MCF 10A (cell line): ENCODE results near the gene PIP4K2A. TPM values are rescaled to one million over a fixed set of nuclear protein-coding genes. Genes with fewer than 3 reads are reported as not detected.

Source experiments
- BruUV-seq: library from RNA; stranded (reverse); fragments of 400-500 nt; replicated peaks from 2 replicates; lab custom pipeline; 2021; lab: Mats Ljungman, UMichigan
- CTCF ChIA-PET: fragments of 300-600 bp; sonication (Branson Sonifier 250); formaldehyde crosslinking; extraction: SDS; loops from one replicate; lab custom pipeline; 2021; ENCODE audit warnings: antibody characterized with exemption, inconsistent platforms; lab: Yijun Ruan, JAX
- POLR2A ChIA-PET: fragments of 300-600, 350-650 bp; sonication (Branson Sonifier 250); formaldehyde crosslinking; extraction: SDS; loops from one replicate; lab custom pipeline; 2020; ENCODE audit warnings: antibody characterized with exemption, inconsistent platforms; lab: Yijun Ruan, JAX
- DNase-seq: peaks from one replicate; pipeline ENCODE4 v3.0.0-alpha.2; 2018; ENCODE audit not compliant: unreplicated experiment
- H3K27ac Mint-ChIP-seq: one replicate; pipeline ENCODE4 v1.8.0; 2022; ENCODE audit warnings: mild to moderate bottlenecking, low read depth, mixed read lengths; ENCODE audit not compliant: unreplicated experiment
- H3K27me3 Mint-ChIP-seq: one replicate; pipeline ENCODE4 v1.8.0; 2022; ENCODE audit warnings: mixed read lengths; ENCODE audit not compliant: insufficient read depth, unreplicated experiment
- H3K36me3 Mint-ChIP-seq: one replicate; pipeline ENCODE4 v1.8.0; 2022; ENCODE audit warnings: mild to moderate bottlenecking, moderate library complexity, mixed read lengths; ENCODE audit not compliant: insufficient read depth, unreplicated experiment
- H3K4me1 Mint-ChIP-seq: one replicate; pipeline ENCODE4 v1.8.0; 2022; ENCODE audit warnings: mixed read lengths; ENCODE audit not compliant: insufficient read depth, unreplicated experiment
- H3K4me3 Mint-ChIP-seq: one replicate; pipeline ENCODE4 v1.8.0; 2022; ENCODE audit warnings: mild to moderate bottlenecking, moderate library complexity, mixed read lengths; ENCODE audit not compliant: unreplicated experiment
- H3K9me3 Mint-ChIP-seq: one replicate; pipeline ENCODE4 v1.8.0; 2022; ENCODE audit warnings: mixed read lengths; ENCODE audit not compliant: unreplicated experiment
- intact Hi-C: fragments of 100-400 bp; cut with micrococcal nuclease; formaldehyde crosslinking; loops from 2 replicates; pipeline ENCODE4 v1.14.1; 2022
- total RNA-seq: library from RNA; stranded (reverse); gene quantifications from 2 replicates; pipeline ENCODE4 v1.2.3, GENCODE V29; 2022
- TF ChIP-seq, protein P1 (sequence below): fragments of 200-600 bp; IDR thresholded peaks from one replicate; pipeline ENCODE4 v1.8.0; 2022; ENCODE audit warnings: antibody characterized with exemption, mild to moderate bottlenecking; ENCODE audit not compliant: unreplicated experiment

PIP4K2A gene
- total RNA-seq, 1 experiment from 2014 or later: 24.2 TPM

GRCh38 chr10:22737587-22737986, 23.2 kb upstream of the PIP4K2A start:
- Mint-ChIP-seq H3K27me3 (no peaks in the 10 kb centered on the region), H3K36me3 (no peaks in the 10 kb centered on the region), H3K9me3 (peaks cover 2% of the 10 kb centered on the region), H3K4me1 (no peaks in the 10 kb centered on the region), H3K27ac (no peak overlapping the region), H3K4me3 (no peak overlapping the region)
- POLR2A ChIA-PET: no interaction called here
- intact Hi-C loops: no loop called here
- TF ChIP-seq, protein P1, sequence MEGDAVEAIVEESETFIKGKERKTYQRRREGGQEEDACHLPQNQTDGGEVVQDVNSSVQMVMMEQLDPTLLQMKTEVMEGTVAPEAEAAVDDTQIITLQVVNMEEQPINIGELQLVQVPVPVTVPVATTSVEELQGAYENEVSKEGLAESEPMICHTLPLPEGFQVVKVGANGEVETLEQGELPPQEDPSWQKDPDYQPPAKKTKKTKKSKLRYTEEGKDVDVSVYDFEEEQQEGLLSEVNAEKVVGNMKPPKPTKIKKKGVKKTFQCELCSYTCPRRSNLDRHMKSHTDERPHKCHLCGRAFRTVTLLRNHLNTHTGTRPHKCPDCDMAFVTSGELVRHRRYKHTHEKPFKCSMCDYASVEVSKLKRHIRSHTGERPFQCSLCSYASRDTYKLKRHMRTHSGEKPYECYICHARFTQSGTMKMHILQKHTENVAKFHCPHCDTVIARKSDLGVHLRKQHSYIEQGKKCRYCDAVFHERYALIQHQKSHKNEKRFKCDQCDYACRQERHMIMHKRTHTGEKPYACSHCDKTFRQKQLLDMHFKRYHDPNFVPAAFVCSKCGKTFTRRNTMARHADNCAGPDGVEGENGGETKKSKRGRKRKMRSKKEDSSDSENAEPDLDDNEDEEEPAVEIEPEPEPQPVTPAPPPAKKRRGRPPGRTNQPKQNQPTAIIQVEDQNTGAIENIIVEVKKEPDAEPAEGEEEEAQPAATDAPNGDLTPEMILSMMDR: no peak
- CTCF ChIA-PET: interaction anchor here (0.7 kb wide), 1 partner anchor 169 kb away, joined by 3 read pairs; no protein-coding TSS in a partner anchor
- BruUV-seq: no TSS peak
- peak; percentile 75 for DNase-seq

GRCh38 chr10:22736134-22736533, 21.8 kb upstream of the PIP4K2A start:
- Mint-ChIP-seq H3K4me1 (no peaks in the 10 kb centered on the region), H3K27ac (no peak overlapping the region), H3K27me3 (no peaks in the 10 kb centered on the region), H3K4me3 (no peak overlapping the region), H3K36me3 (no peaks in the 10 kb centered on the region), H3K9me3 (no peaks in the 10 kb centered on the region)
- ChIA-PET CTCF (interaction anchor here (0.7 kb wide), 1 partner anchor 23 kb away, joined by 3 read pairs; no protein-coding TSS in a partner anchor), POLR2A (interaction anchor here (0.6 kb wide), 1 partner anchor 17 kb away, joined by 3 read pairs; no protein-coding TSS in a partner anchor)
- DNase-seq: no peak
- intact Hi-C loops: no loop called here
- TF ChIP-seq, protein P1: no peak
- BruUV-seq: no TSS peak

- Mint-ChIP-seq H3K27me3 (no peaks in the 10 kb centered on the region), H3K36me3 (no peaks in the 10 kb centered on the region), H3K9me3 (no peaks in the 10 kb centered on the region), H3K27ac (no peak overlapping the region), H3K4me3 (no peak overlapping the region), H3K4me1 (no peaks in the 10 kb centered on the region)
- POLR2A ChIA-PET: no interaction called here
- DNase-seq: no peak
- CTCF ChIA-PET: no interaction called here
- intact Hi-C loops: no loop called here
- TF ChIP-seq, protein P1: no peak
- BruUV-seq: no TSS peak
Observed at GRCh38 chr10:22733992-22734391, 19.6 kb upstream of the PIP4K2A start.

DNA sequence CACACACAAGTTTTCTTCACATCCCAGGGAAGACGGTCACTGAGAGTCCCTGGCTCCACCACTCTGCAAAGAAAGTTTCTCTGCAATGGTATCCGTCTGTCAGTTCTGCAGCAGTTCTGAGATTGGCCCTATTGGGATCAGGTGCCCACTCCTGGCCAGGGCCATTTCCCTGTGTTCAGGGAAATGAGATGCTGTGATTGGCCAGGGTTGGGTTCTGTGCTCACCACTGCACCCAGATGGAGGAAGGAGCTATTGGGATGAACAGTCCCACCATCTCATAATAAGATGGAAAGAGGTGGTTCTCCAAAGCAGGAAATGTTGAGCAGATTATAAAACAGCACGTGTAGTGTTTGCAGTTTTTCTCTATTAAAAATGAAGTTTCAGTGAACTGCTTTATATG, 13.3 kb upstream of the PIP4K2A start:
- BruUV-seq: no TSS peak

More for the DNA sequence above, 13.3 kb upstream of the PIP4K2A start:
- Mint-ChIP-seq H3K27me3 (peaks cover 11% of the 10 kb centered on the region), H3K4me3 (no peak overlapping the region), H3K27ac (no peak overlapping the region), H3K36me3 (no peaks in the 10 kb centered on the region), H3K4me1 (no peaks in the 10 kb centered on the region), H3K9me3 (no peaks in the 10 kb centered on the region)
- intact Hi-C loops: loop anchor here (10.0 kb wide), 1 partner anchor 77 kb away; no protein-coding TSS in a partner anchor
- TF ChIP-seq, protein P1: no peak
- DNase-seq: no peak
- ChIA-PET CTCF (interaction anchor here (0.6 kb wide), 1 partner anchor 132 kb away, joined by 4 read pairs; no protein-coding TSS in a partner anchor), POLR2A (interaction anchor here (1.1 kb wide), 1 partner anchor 13 kb away, joined by 4 read pairs; the partner anchor contains the start of gene PIP4K2A)
